Smooth muscle cell (in vitro differentiated cells): ENCODE data around the gene PAPSS2. TPM values are rescaled to one million over a fixed set of nuclear protein-coding genes. Genes with fewer than 3 reads are reported as not detected.

ENCODE experiments used
- DNase-seq: peaks from one replicate; lab custom pipeline; 2025; ENCODE audit not compliant: unreplicated experiment; lab: John Stamatoyannopoulos, UW
- H2AFZ ChIP-seq: fragments of 200-600 bp; sonication (generic); 2 replicates; pipeline ENCODE4 v1.6.0; 2016; ENCODE audit warnings: antibody characterized with exemption, low read depth, mild to moderate bottlenecking
- H3F3A ChIP-seq: fragments of 200-600 bp; sonication (generic); 2 replicates; pipeline ENCODE4 v1.6.0; 2017; ENCODE audit warnings: antibody characterized with exemption, low read depth
- H3K27ac ChIP-seq: fragments of 200-600 bp; sonication (generic); 2 replicates; pipeline ENCODE4 v1.5.1; 2016; ENCODE audit warnings: low read depth, mild to moderate bottlenecking
- H3K27me3 ChIP-seq: fragments of 200-600 bp; sonication (generic); 2 replicates; pipeline ENCODE4 v1.6.1; 2016; ENCODE audit warnings: low read depth, mild to moderate bottlenecking
- H3K36me3 ChIP-seq: fragments of 200-600 bp; sonication (generic); 2 replicates; pipeline ENCODE4 v1.5.1; 2016; ENCODE audit warnings: low read depth
- H3K4me1 ChIP-seq: fragments of 200-600 bp; sonication (generic); 2 replicates; pipeline ENCODE4 v1.5.1; 2016; ENCODE audit warnings: low read depth
- H3K4me2 ChIP-seq: fragments of 200-600 bp; sonication (generic); 2 replicates; pipeline ENCODE4 v1.6.0; 2016; ENCODE audit warnings: mild to moderate bottlenecking
- H3K4me3 ChIP-seq: fragments of 200-600 bp; sonication (generic); 2 replicates; pipeline ENCODE4 v1.5.1; 2016; ENCODE audit warnings: mild to moderate bottlenecking
- H3K79me2 ChIP-seq: fragments of 200-600 bp; sonication (generic); 2 replicates; pipeline ENCODE4 v1.6.0; 2016; ENCODE audit warnings: low read depth, mild to moderate bottlenecking
- H3K9ac ChIP-seq: fragments of 200-600 bp; sonication (generic); 2 replicates; pipeline ENCODE4 v1.6.0; 2016; ENCODE audit warnings: low read depth
- H3K9me3 ChIP-seq: fragments of 200-600 bp; sonication (generic); replicated peaks from 2 replicates; pipeline ENCODE4 v1.5.1; 2016; ENCODE audit warnings: low read depth
- H4K20me1 ChIP-seq: fragments of 200-600 bp; sonication (generic); 2 replicates; pipeline ENCODE4 v1.6.0; 2016; ENCODE audit warnings: low read depth
- CTCF ChIP-seq: fragments of 200-600 bp; sonication (generic); IDR thresholded peaks from 2 replicates; pipeline ENCODE4 v1.5.1; 2017; ENCODE audit warnings: borderline replicate concordance, mild to moderate bottlenecking, antibody characterized with exemption; ENCODE audit not compliant: insufficient read depth, poor library complexity, severe bottlenecking
- WGBS: methylation state at CpG from one replicate; pipeline ENCODE4 v1.1.7; 2016; ENCODE audit warnings: low lambda C conversion rate; 5-methylcytosine and 5-hydroxymethylcytosine counted together
- polyA plus RNA-seq: library from polyadenylated mRNA; unstranded; fragments of >200 nt; fragmentation: Nextera tagmentation; extraction: Ambion mirVana; gene quantifications from 2 replicates; pipeline ENCODE4 v1.2.1, GENCODE V29; 2016
- total RNA-seq: library from RNA; depleted of rRNA; stranded (reverse); fragments of >200 nt; gene quantifications from 2 replicates; pipeline ENCODE4 v1.2.3, GENCODE V29; 2014

PAPSS2 gene
- total and polyA plus RNA-seq, 2 experiments from 2014 or later = 96.1 to 105 TPM

DNA sequence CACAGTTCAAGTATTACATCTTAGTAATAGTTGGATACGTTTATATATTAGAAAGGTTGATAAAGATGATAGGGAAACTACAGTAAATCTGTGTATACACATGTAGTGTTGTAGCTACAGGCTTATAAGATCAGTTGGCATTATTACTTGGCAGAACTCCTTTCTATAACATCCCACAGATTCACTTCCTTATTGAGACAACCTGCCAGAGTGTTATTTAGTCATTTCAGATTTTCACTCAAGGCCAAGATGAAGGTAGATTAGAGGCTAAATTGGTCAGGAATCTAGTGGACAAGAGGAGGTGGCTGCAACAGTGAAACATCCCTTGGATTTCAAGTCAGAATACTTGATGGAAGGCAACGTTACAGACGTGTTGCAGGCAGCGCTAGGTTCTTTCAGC is 63.0 kb downstream of the PAPSS2 start:
- Histone ChIP-seq H3K9me3 (no peaks in the 10 kb centered on the region), H3K4me3 (no peak overlapping the region), H3F3A (no peaks in the 10 kb centered on the region), H3K27ac (no peak overlapping the region), H4K20me1 (peaks cover 10% of the 10 kb centered on the region), H3K36me3 (peaks cover 9% of the 10 kb centered on the region), H3K4me1 (no peaks in the 10 kb centered on the region), H2AFZ (no peak overlapping the region), H3K4me2 (no peak overlapping the region), H3K9ac (no peak overlapping the region), H3K27me3 (no peaks in the 10 kb centered on the region), H3K79me2 (no peaks in the 10 kb centered on the region)
- no peak for DNase-seq
- no peak for TF ChIP-seq CTCF
- 76% methylated on average over 4 of the region's 4 CpGs for WGBS

GRCh38 chr10:87723500-87723899 is 63.8 kb downstream of the PAPSS2 start:
- Histone ChIP-seq H3K79me2 (no peaks in the 10 kb centered on the region), H3K4me2 (no peak overlapping the region), H3K4me1 (no peaks in the 10 kb centered on the region), H3K27me3 (no peaks in the 10 kb centered on the region), H3K27ac (no peak overlapping the region), H3K4me3 (no peak overlapping the region), H2AFZ (no peak overlapping the region), H3K9ac (no peak overlapping the region), H3K36me3 (peaks cover 9% of the 10 kb centered on the region), H3F3A (no peaks in the 10 kb centered on the region), H3K9me3 (no peaks in the 10 kb centered on the region), H4K20me1 (peaks cover 10% of the 10 kb centered on the region)
- TF ChIP-seq CTCF = no peak
- no peak for DNase-seq
- 69% methylated on average over 6 of the region's 6 CpGs for WGBS

DNA sequence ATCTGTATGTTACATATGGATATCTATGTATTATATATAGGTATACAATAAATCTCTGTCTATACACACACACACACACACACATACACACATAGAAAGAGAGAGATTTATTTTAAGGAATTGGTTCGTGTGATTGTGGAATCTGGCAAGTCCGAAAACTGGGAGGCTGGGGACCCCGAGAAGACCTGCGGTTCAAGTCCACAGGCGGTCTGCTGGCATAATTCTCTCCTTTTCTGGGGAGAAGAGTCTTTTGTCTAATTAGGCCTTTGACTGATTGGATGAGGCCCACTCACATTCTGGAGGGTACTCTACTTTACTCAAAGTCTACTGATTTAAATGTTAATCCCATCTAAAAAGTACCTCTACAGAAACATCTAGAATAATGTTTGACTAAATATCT is 65.1 kb downstream of the PAPSS2 start:
- DNase-seq = no peak
- Histone ChIP-seq H3F3A (no peaks in the 10 kb centered on the region), H3K79me2 (no peaks in the 10 kb centered on the region), H3K9ac (no peak overlapping the region), H3K27ac (no peak overlapping the region), H3K4me1 (no peaks in the 10 kb centered on the region), H2AFZ (no peak overlapping the region), H3K36me3 (peaks cover 9% of the 10 kb centered on the region), H3K4me2 (no peak overlapping the region), H3K4me3 (no peak overlapping the region), H4K20me1 (peaks cover 10% of the 10 kb centered on the region), H3K9me3 (no peaks in the 10 kb centered on the region), H3K27me3 (no peaks in the 10 kb centered on the region)
- no peak for TF ChIP-seq CTCF
- WGBS = 92% methylated on average over 5 of the region's 5 CpGs

- no peak overlapping the region for H3K27ac ChIP-seq
- 85% methylated on average over 6 of the region's 6 CpGs for WGBS
- no peak overlapping the region for H2AFZ ChIP-seq
- no peaks in the 10 kb centered on the region for H3K79me2 ChIP-seq
- TF ChIP-seq CTCF = no peak
- H3F3A ChIP-seq = no peaks in the 10 kb centered on the region
- no peaks in the 10 kb centered on the region for H3K27me3 ChIP-seq
- no peaks in the 10 kb centered on the region for H4K20me1 ChIP-seq
- H3K4me1 ChIP-seq = peaks cover 8% of the 10 kb centered on the region
- no peaks in the 10 kb centered on the region for H3K9me3 ChIP-seq
- H3K4me3 ChIP-seq = no peak overlapping the region
- H3K9ac ChIP-seq = no peak overlapping the region
- no peak for DNase-seq
- no peak overlapping the region for H3K4me2 ChIP-seq
- no peaks in the 10 kb centered on the region for H3K36me3 ChIP-seq
Measured at GRCh38 chr10:87729940-87730339, 70.3 kb downstream of the PAPSS2 start.
